ENCODE results near the gene CNTF. TPM values are rescaled to one million over a fixed set of nuclear protein-coding genes. Genes with fewer than 3 reads are reported as not detected.
A peak's percentile ranks its signal among the peaks of the same experiment; 100 is the strongest.

The CNTF gene
- total RNA-seq, 1 experiment from 2014 or later: 1.6 TPM

- no peak for TF ChIP-seq ATF2 (CRISPR knock-in tag; IDR thresholded peaks at IDR 0.05; ENCODE audit: borderline replicate concordance, low read depth)
- no peak for TF ChIP-seq TP53 (CRISPR knock-in tag; IDR thresholded peaks at IDR 0.05)
Measured at GRCh38 chr11:58576887-58577471, 45.5 kb upstream of the CNTF start (continued).

- H3K36me3 Mint-ChIP-seq: peaks cover 2% of the 10 kb centered on the region; the same call in 1 of the 2 replicates
- H3K27me3 Mint-ChIP-seq (ENCODE audit: low read depth): no peaks in the 10 kb centered on the region
- H3K27ac Mint-ChIP-seq: peak overlapping the region; percentile 100
- TF ChIP-seq ARID4B (CRISPR knock-in tag; IDR thresholded peaks at IDR 0.05; ENCODE audit: borderline replicate concordance): 0 out of 2 replicates have a peak, but pooled peaks have one; percentile 29
- TF ChIP-seq MAX (CRISPR knock-in tag; IDR thresholded peaks at IDR 0.05): no peak
- TF ChIP-seq SP1 (CRISPR knock-in tag; conservative IDR thresholded peaks at IDR 0.05): no peak
- no peak for TF ChIP-seq IRF2 (CRISPR knock-in tag; IDR thresholded peaks at IDR 0.05; ENCODE audit: borderline replicate concordance, low read depth)
- TF ChIP-seq HMGXB4 (CRISPR knock-in tag; IDR thresholded peaks at IDR 0.05): no peak
- no peak for TF ChIP-seq TEAD4 (CRISPR knock-in tag; IDR thresholded peaks at IDR 0.05)
- TF ChIP-seq CDX4 (CRISPR knock-in tag; IDR thresholded peaks at IDR 0.05; ENCODE audit: borderline replicate concordance): no peak
- 0 out of 2 replicates have a peak, but pooled peaks have one; percentile 33 for TF ChIP-seq GABPB1 (CRISPR knock-in tag; IDR thresholded peaks at IDR 0.05)
- no peak for TF ChIP-seq SOX15 (CRISPR knock-in tag; IDR thresholded peaks at IDR 0.05)
- ChIA-PET POLR2A (no interaction called here), CTCF (interaction anchor here (0.7 to 3.9 kb wide), 9 partner anchors 10 to 609 kb away, joined by 3 to 37 read pairs (median 6); no protein-coding TSS in a partner anchor)
- ATAC-seq (peak; percentile 42), DNase-seq (ENCODE audit: low spot score) (no peak)
- peak overlapping the region; percentile 96 for H3K4me3 Mint-ChIP-seq
- peaks cover 34% of the 10 kb centered on the region for H3K4me1 Mint-ChIP-seq
- H3K9me3 Mint-ChIP-seq: no peaks in the 10 kb centered on the region
Measured at GRCh38 chr11:58577555-58578135, 44.8 kb upstream of the CNTF start.

GRCh38 chr11:58578136-58578634, 44.3 kb upstream of the CNTF start:
- Mint-ChIP-seq H3K9me3 (no peaks in the 10 kb centered on the region), H3K36me3 (peaks cover 2% of the 10 kb centered on the region; the same call in 1 of the 2 replicates), H3K27me3 (ENCODE audit: low read depth) (no peaks in the 10 kb centered on the region), H3K27ac (peak overlapping the region; percentile 100), H3K4me1 (peaks cover 37% of the 10 kb centered on the region), H3K4me3 (peak overlapping the region; percentile 96)
- ChIA-PET CTCF (interaction anchor here (0.7 to 3.9 kb wide), 7 partner anchors 10 to 580 kb away, joined by 3 to 37 read pairs (median 7); no protein-coding TSS in a partner anchor), POLR2A (interaction anchor here (0.6 kb wide), 2 partner anchors 328 to 1120 kb away, joined by 3 read pairs; no protein-coding TSS in a partner anchor)
- TF ChIP-seq FOXK1 (CRISPR knock-in tag; IDR thresholded peaks at IDR 0.05) (peak; percentile 93), NR2C2 (CRISPR knock-in tag; IDR thresholded peaks at IDR 0.05) (peak; percentile 90), SP1 (CRISPR knock-in tag; conservative IDR thresholded peaks at IDR 0.05) (peak; percentile 59), TEAD4 (CRISPR knock-in tag; IDR thresholded peaks at IDR 0.05) (no peak), MAX (CRISPR knock-in tag; IDR thresholded peaks at IDR 0.05) (peak; percentile 36; the same call in 1 of the 2 replicates), ZNF425 (CRISPR knock-in tag; conservative IDR thresholded peaks at IDR 0.05) (peak; percentile 49; the same call in 1 of the 2 replicates), ATF3 (CRISPR knock-in tag; conservative IDR thresholded peaks at IDR 0.05) (no peak), CREM (CRISPR knock-in tag; IDR thresholded peaks at IDR 0.05) (0 out of 2 replicates have a peak, but pooled peaks have one; percentile 16)
- ATAC-seq (peak; percentile 78), DNase-seq (ENCODE audit: low spot score) (peak; percentile 92)
